PC-9 (cell line): ENCODE results near the gene ELMO1.

Experiments
- EZH2 ChIP-seq: fragments of 200-600 bp; sonication (generic); IDR thresholded peaks from 2 replicates; pipeline ENCODE4 v1.8.0; 2017; ENCODE audit warnings: antibody characterized with exemption, low read depth
- TF ChIP-seq, protein P1 (sequence below): fragments of 200-600 bp; sonication (generic); conservative IDR thresholded peaks from 2 replicates; pipeline ENCODE4 v1.6.1; 2017; ENCODE audit warnings: mixed run types, antibody characterized with exemption, mild to moderate bottlenecking, moderate library complexity

DNA sequence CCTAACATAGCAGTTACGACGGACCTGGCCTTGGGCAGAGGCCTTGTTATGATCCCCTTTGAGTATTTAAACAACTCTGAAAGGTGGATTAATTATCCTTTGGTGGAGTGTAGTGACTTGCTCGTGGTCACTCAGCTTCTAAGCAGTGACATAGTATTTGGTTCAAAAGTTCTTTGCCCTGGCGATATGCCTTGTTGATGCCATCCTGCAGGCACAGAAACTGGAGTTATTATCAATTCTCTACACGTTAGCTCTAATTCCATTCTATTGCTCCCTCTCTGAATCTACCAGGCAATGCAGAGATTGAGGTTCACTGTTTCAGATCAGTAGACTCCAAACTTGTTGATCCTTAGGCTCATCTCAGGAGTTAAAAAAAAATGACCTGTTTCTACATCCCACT, 32.5 kb upstream of the ELMO1 start:
- TF ChIP-seq, protein P1, sequence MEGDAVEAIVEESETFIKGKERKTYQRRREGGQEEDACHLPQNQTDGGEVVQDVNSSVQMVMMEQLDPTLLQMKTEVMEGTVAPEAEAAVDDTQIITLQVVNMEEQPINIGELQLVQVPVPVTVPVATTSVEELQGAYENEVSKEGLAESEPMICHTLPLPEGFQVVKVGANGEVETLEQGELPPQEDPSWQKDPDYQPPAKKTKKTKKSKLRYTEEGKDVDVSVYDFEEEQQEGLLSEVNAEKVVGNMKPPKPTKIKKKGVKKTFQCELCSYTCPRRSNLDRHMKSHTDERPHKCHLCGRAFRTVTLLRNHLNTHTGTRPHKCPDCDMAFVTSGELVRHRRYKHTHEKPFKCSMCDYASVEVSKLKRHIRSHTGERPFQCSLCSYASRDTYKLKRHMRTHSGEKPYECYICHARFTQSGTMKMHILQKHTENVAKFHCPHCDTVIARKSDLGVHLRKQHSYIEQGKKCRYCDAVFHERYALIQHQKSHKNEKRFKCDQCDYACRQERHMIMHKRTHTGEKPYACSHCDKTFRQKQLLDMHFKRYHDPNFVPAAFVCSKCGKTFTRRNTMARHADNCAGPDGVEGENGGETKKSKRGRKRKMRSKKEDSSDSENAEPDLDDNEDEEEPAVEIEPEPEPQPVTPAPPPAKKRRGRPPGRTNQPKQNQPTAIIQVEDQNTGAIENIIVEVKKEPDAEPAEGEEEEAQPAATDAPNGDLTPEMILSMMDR = no peak
- TF ChIP-seq EZH2 = no peak
